K562 (cell line): Measurements from ENCODE around the gene BCR.

Experiments used
- KDM5B ChIP-seq: fragments of 200-600 bp; sonication (generic); IDR thresholded peaks from 2 replicates; pipeline ENCODE4 v1.6.1; 2012; ENCODE audit warnings: low read depth, mild to moderate bottlenecking, moderate library complexity, low read length, control low read depth, inconsistent platforms; ENCODE audit not compliant: insufficient replicate concordance
- SMARCE1 ChIP-seq: fragments of 450-650 bp; IDR thresholded peaks from 2 replicates; pipeline ENCODE4 v1.7.1; 2016; ENCODE audit warnings: mild to moderate bottlenecking
- TCF7L2 ChIP-seq: fragments of 150-350 bp; IDR thresholded peaks from 2 replicates; pipeline ENCODE4 v1.6.1; 2016; ENCODE audit warnings: low read depth, mild to moderate bottlenecking, low read length, moderate library complexity
- TF ChIP-seq, protein P1 (sequence below): sonication (generic); formaldehyde crosslinking; IDR thresholded peaks from 2 replicates; pipeline ENCODE4 v1.9.0; 2022; ENCODE audit warnings: mild to moderate bottlenecking, missing genetic modification reagents

GRCh38 chr22:23237841-23238240 is 57.5 kb downstream of the BCR start:
- TF ChIP-seq, protein P1, sequence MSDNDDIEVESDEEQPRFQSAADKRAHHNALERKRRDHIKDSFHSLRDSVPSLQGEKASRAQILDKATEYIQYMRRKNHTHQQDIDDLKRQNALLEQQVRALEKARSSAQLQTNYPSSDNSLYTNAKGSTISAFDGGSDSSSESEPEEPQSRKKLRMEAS: no peak
- no peak for TF ChIP-seq TCF7L2
- TF ChIP-seq SMARCE1: no peak
- no peak for TF ChIP-seq KDM5B
